NCI-H1694 (cell line): ENCODE measurements around the gene PTRH2.
"Not testable (repeated sequence)": the region's sequence is repeated elsewhere in the genome, so short reads cannot be mapped to it uniquely, and the experiment has no call there.

Experiments
- DNase-seq: peaks from one replicate; lab custom pipeline; 2025; lab: John Stamatoyannopoulos, UW

PTRH2 gene

DNA sequence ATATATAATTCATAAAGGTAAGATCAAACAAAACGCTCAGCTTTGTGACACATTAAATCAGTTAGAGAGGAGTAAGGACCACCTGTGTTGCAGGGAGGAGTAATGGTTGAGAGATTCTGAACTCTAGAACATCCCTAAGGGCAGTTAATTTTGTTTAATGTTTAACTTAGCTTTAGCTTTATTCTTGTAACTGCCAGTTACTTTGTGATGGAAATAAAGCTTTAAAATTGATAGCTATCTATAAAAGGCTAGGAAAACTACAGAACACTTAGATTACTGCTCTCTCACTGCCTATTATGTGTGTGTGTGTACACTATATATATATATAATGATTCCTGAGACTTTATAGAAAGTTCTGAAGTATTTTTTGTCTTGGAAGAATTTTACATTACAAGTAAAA, 37.8 kb downstream of the PTRH2 start:
- DNase-seq, result no peak

GRCh38 chr17:59668816-59669215, 38.4 kb downstream of the PTRH2 start:
- DNase-seq, result no peak

GRCh38 chr17:59666235-59666634, 41.0 kb downstream of the PTRH2 start:
- no peak for DNase-seq

DNA sequence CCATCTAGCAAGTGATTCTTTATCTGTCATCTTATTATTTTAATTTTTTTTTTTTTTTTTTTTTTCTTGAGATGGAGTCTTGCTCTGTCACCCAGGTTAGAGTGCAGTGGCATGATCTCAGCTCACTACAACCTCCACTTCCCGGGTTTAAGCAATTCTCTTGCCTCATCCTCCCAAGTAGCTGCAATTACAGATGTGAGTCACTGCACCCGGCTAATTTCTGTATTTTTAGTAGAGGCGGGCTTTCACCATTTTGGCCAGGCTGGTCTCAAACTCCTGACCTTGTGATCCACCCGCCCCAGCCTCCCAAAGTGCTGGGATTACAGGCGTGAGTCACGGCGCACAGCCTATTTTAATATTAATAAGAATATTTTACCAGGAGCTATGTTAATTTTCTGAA, 50.6 kb downstream of the PTRH2 start:
- not testable (repeated sequence) for DNase-seq

- no peak for DNase-seq
These were observed 55.1 kb downstream of the PTRH2 start for GRCh38 chr17:59652119-59652518.

GRCh38 chr17:59651346-59651745, 55.9 kb downstream of the PTRH2 start:
- no peak for DNase-seq

- DNase-seq, result no peak
These were observed 56.6 kb downstream of the PTRH2 start for GRCh38 chr17:59650642-59651041.

GRCh38 chr17:59649886-59650285, 57.3 kb downstream of the PTRH2 start:
- no peak for DNase-seq
